Skeletal muscle satellite cell (primary cell): ENCODE results near the gene P3H1.
"Not testable (repeated sequence)": the region's sequence is repeated elsewhere in the genome, so short reads cannot be mapped to it uniquely, and the experiment has no call there.

ENCODE experiments used
- H3K27me3 ChIP-seq: 2 replicates; pipeline ENCODE4 v1.7.0; 2013; ENCODE audit warnings: low read length; ENCODE audit not compliant: control insufficient read depth, insufficient read depth
- H3K36me3 ChIP-seq: 2 replicates; pipeline ENCODE4 v1.7.0; 2013; ENCODE audit warnings: mild to moderate bottlenecking, control low read depth, low read length; ENCODE audit not compliant: insufficient read depth
- H3K4me1 ChIP-seq: 2 replicates; pipeline ENCODE4 v1.7.0; 2013; ENCODE audit warnings: low read length; ENCODE audit not compliant: control insufficient read depth, insufficient read depth
- H3K4me2 ChIP-seq: 2 replicates; pipeline ENCODE4 v1.7.0; 2013; ENCODE audit warnings: mild to moderate bottlenecking, low read length
- H3K4me3 ChIP-seq: 2 replicates; pipeline ENCODE4 v1.7.0; 2013; ENCODE audit warnings: low read length
- H3K9ac ChIP-seq: 2 replicates; pipeline ENCODE4 v1.7.0; 2013; ENCODE audit warnings: mild to moderate bottlenecking, low read depth, low read length, moderate library complexity
- H3K9me3 ChIP-seq: replicated peaks from 2 replicates; pipeline ENCODE4 v1.7.0; 2013; ENCODE audit warnings: mild to moderate bottlenecking, control low read depth, low read length

Gene P3H1

DNA sequence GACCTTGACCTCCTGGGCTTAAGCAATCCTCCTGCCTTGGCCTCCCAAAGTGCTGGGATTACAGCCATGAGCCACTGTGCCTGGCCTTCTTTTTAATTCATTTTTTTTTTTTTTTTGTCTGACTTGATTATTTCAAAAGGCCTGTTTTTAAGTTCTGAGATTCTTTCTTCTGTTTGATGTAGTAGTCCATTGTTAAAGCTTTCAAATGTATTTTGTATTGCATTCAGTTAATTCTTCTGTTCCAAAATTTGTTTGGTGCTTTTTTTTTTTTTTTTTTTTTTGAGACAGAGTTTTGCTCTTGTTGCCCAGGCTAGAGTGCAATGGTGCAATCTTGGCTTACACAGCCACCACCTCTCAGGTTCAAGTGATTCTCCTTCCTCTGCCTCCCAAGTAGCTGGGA, 52.4 kb downstream of the P3H1 start:
- not testable (repeated sequence) for H3K9ac ChIP-seq, H3K4me2 ChIP-seq, H3K27me3 ChIP-seq, H3K9me3 ChIP-seq, H3K4me1 ChIP-seq, H3K4me3 ChIP-seq
- peaks cover 23% of the 10 kb centered on the region for H3K36me3 ChIP-seq

DNA sequence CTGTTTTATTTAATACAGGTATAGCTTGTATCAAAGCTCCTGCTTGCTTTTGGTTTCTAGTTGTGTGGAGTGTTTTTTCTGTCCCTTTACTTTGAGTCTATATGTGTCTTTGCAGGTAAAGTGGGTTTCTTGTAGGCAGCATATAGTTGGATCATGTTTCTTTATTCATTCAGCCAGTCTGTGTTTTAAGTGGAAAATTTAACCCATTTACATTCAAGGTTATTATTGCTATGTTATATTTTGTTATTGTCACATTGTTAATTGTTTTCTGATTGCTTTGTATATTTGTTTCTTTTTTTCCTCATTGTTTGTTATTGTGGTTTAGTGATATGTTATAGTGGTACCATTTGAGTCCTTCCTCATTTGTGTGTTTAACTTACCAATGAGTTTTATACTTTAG, 53.5 kb downstream of the P3H1 start:
- H3K36me3 ChIP-seq, result peaks cover 23% of the 10 kb centered on the region
- no peak overlapping the region for H3K9ac ChIP-seq
- H3K4me3 ChIP-seq, result no peak overlapping the region
- H3K9me3 ChIP-seq, result no peaks in the 10 kb centered on the region
- no peak overlapping the region for H3K4me2 ChIP-seq
- no peaks in the 10 kb centered on the region for H3K4me1 ChIP-seq
- H3K27me3 ChIP-seq, result no peaks in the 10 kb centered on the region

- peaks cover 25% of the 10 kb centered on the region for H3K36me3 ChIP-seq
- H3K4me1 ChIP-seq, H3K4me3 ChIP-seq, H3K4me2 ChIP-seq, H3K27me3 ChIP-seq, H3K9ac ChIP-seq, H3K9me3 ChIP-seq: not testable (repeated sequence)
Observed at GRCh38 chr1:42712808-42713207, 54.0 kb downstream of the P3H1 start.

- Histone ChIP-seq H3K4me2 (no peak overlapping the region), H3K27me3 (no peaks in the 10 kb centered on the region), H3K9ac (no peak overlapping the region), H3K4me1 (no peaks in the 10 kb centered on the region), H3K36me3 (peaks cover 77% of the 10 kb centered on the region), H3K4me3 (no peak overlapping the region), H3K9me3 (no peaks in the 10 kb centered on the region)
Observed at GRCh38 chr1:42703888-42704464, 62.9 kb downstream of the P3H1 start.

DNA sequence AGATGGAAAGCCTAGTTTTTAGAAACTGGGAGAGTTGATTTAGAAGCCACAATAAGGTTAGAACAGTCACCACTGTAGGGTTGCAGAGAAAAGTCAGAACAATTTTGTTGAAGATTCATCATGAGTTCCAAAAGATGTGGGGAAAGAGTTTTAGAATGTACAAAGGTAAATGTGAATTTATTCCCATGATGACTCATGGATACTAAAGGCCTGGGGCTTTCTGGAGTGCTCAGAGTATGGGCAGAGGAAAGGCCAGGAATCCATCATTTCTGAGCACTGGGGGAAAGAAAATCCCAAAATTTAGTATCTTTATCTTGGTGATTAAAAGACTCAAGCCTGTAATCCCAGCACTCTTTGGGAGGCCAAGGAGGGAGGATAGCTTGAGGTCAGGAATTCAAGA, 66.8 kb downstream of the P3H1 start:
- Histone ChIP-seq H3K4me2 (no peak overlapping the region), H3K9ac (no peak overlapping the region), H3K4me3 (no peak overlapping the region), H3K27me3 (no peaks in the 10 kb centered on the region), H3K36me3 (peaks cover 96% of the 10 kb centered on the region), H3K9me3 (no peaks in the 10 kb centered on the region), H3K4me1 (no peaks in the 10 kb centered on the region)

DNA sequence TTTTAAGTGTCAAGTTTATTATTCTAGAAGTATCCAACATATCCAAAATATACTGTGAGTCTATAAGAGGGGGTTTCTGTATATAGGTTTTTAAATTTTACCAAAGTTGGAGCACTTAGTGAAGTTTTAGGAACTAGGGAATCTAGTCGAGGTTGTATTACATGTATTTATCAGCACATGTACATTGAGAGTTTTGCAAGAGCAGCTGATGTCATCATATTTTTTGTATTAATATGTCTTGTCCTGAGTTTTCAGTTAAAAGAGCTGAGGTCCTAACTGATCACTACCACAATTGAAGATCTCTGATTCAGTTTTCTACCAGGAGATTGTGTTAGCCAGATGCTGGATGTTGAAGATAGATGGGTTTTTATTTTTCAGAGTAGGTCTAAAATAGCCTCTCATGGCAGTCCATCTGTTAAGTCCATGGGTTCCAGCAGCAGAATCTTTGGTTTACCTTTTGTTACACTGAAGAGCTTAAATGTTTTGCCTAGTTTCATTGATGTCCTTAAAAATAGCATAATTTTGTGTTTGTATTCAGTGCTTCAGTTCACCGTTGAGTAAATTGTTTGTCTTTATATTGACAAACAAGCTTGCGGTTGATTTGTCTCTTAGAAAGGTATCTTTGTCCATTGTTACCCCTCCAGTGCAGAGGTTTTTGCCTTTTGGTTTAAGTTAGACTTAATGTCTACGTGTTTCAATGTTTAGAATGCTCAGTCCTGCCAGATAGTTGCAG, 68.6 kb downstream of the P3H1 start:
- no peaks in the 10 kb centered on the region for H3K9me3 ChIP-seq
- no peak overlapping the region for H3K4me3 ChIP-seq
- H3K9ac ChIP-seq, result no peak overlapping the region
- no peaks in the 10 kb centered on the region for H3K4me1 ChIP-seq
- no peak overlapping the region for H3K4me2 ChIP-seq
- H3K27me3 ChIP-seq, result no peaks in the 10 kb centered on the region
- peaks cover 90% of the 10 kb centered on the region for H3K36me3 ChIP-seq
